ENCODE results near the gene CDC42SE1.

The CDC42SE1 gene

GRCh38 chr1:151072224-151072623 is 12.8 kb upstream of the CDC42SE1 start:
- no peak overlapping the region for H3K4me3 ChIP-seq (ENCODE audit: low read length, poor library complexity, severe bottlenecking)

GRCh38 chr1:151070474-151071276 is 11.3 kb upstream of the CDC42SE1 start, which contains the start of gene GABPB2:
Gene GABPB2, plus strand, starts transcription at chr1:151070761. Its CDS starts 17,429 bp downstream, at chr1:151088190.
- TF ChIP-seq EZH2phosphoT487 (IDR thresholded peaks at IDR 0.05; ENCODE audit: borderline replicate concordance) = no peak
- peak; percentile 77 for TF ChIP-seq CTCF (conservative IDR thresholded peaks at IDR 0.05; ENCODE audit: low read length)
- H3K9me3 ChIP-seq (ENCODE audit: insufficient read depth, low read depth, low read length) = no peaks in the 10 kb centered on the region
- peak within 1 kb of the TSS; percentile 98 for H3K9ac ChIP-seq (ENCODE audit: low read depth, low read length, poor library complexity, severe bottlenecking)
- H3F3A ChIP-seq (ENCODE audit: low read depth) = peaks cover 7% of the 10 kb centered on the region; the same call in 1 of the 2 replicates
- peak within 1 kb of the TSS; percentile 68 for H3K4me2 ChIP-seq (ENCODE audit: low read depth, low read length, poor library complexity, severe bottlenecking)
- no peaks in the 10 kb centered on the region for H3K27me3 ChIP-seq (ENCODE audit: insufficient read depth, low read length, poor library complexity, severe bottlenecking)
- peaks cover 25% of the 10 kb centered on the region for H3K4me1 ChIP-seq (ENCODE audit: insufficient read depth, low read length, poor library complexity, severe bottlenecking)
- peaks cover 49% of the 10 kb centered on the region for H3K79me2 ChIP-seq (ENCODE audit: insufficient read depth, low read length)
- H4K20me1 ChIP-seq (ENCODE audit: insufficient read depth, low read length, poor library complexity, severe bottlenecking) = peaks cover 6% of the 10 kb centered on the region
- H2AFZ ChIP-seq (ENCODE audit: low read length) = peak within 1 kb of the TSS; percentile 88
- no peaks in the 10 kb centered on the region for H3K9me2 ChIP-seq (replicated peaks; ENCODE audit: low read depth, low read length)
- peaks cover 12% of the 10 kb centered on the region for H3K36me3 ChIP-seq (ENCODE audit: insufficient read depth, low read length)
- H3K4me3 ChIP-seq (ENCODE audit: low read length, poor library complexity, severe bottlenecking) = peak within 1 kb of the TSS; percentile 92

More at GRCh38 chr1:151072224-151072623, 12.8 kb upstream of the CDC42SE1 start:
- Histone ChIP-seq H3K4me1 (ENCODE audit: insufficient read depth, low read length, poor library complexity, severe bottlenecking) (peaks cover 23% of the 10 kb centered on the region), H3K9me2 (replicated peaks; ENCODE audit: low read depth, low read length) (no peaks in the 10 kb centered on the region), H3K4me2 (ENCODE audit: low read depth, low read length, poor library complexity, severe bottlenecking) (no peak overlapping the region), H4K20me1 (ENCODE audit: insufficient read depth, low read length, poor library complexity, severe bottlenecking) (peaks cover 4% of the 10 kb centered on the region), H3K79me2 (ENCODE audit: insufficient read depth, low read length) (peaks cover 36% of the 10 kb centered on the region), H3K9me3 (ENCODE audit: insufficient read depth, low read depth, low read length) (no peaks in the 10 kb centered on the region), H3F3A (ENCODE audit: low read depth) (peaks cover 7% of the 10 kb centered on the region; the same call in 1 of the 2 replicates), H3K9ac (ENCODE audit: low read depth, low read length, poor library complexity, severe bottlenecking) (no peak overlapping the region), H3K36me3 (ENCODE audit: insufficient read depth, low read length) (peaks cover 11% of the 10 kb centered on the region), H3K27me3 (ENCODE audit: insufficient read depth, low read length, poor library complexity, severe bottlenecking) (no peaks in the 10 kb centered on the region), H2AFZ (ENCODE audit: low read length) (no peak overlapping the region)
- TF ChIP-seq EZH2phosphoT487 (IDR thresholded peaks at IDR 0.05; ENCODE audit: borderline replicate concordance) = no peak
- no peak for TF ChIP-seq CTCF (conservative IDR thresholded peaks at IDR 0.05; ENCODE audit: low read length)

- peaks cover 7% of the 10 kb centered on the region; the same call in 1 of the 2 replicates for H3F3A ChIP-seq (ENCODE audit: low read depth)
- H3K9ac ChIP-seq (ENCODE audit: low read depth, low read length, poor library complexity, severe bottlenecking) = peak overlapping the region; percentile 98
Observed at GRCh38 chr1:151069103-151069486, 9.7 kb upstream of the CDC42SE1 start.

More at GRCh38 chr1:151069103-151069486, 9.7 kb upstream of the CDC42SE1 start:
- H3K79me2 ChIP-seq (ENCODE audit: insufficient read depth, low read length) = peaks cover 65% of the 10 kb centered on the region
- H3K4me3 ChIP-seq (ENCODE audit: low read length, poor library complexity, severe bottlenecking) = peak overlapping the region; percentile 92
- H3K4me2 ChIP-seq (ENCODE audit: low read depth, low read length, poor library complexity, severe bottlenecking) = peak overlapping the region; percentile 68
- H3K9me2 ChIP-seq (replicated peaks; ENCODE audit: low read depth, low read length) = no peaks in the 10 kb centered on the region
- H3K9me3 ChIP-seq (ENCODE audit: insufficient read depth, low read depth, low read length) = no peaks in the 10 kb centered on the region
- TF ChIP-seq CTCF (conservative IDR thresholded peaks at IDR 0.05; ENCODE audit: low read length) = no peak
- no peak for TF ChIP-seq EZH2phosphoT487 (IDR thresholded peaks at IDR 0.05; ENCODE audit: borderline replicate concordance)
- peaks cover 10% of the 10 kb centered on the region for H4K20me1 ChIP-seq (ENCODE audit: insufficient read depth, low read length, poor library complexity, severe bottlenecking)
- H3K4me1 ChIP-seq (ENCODE audit: insufficient read depth, low read length, poor library complexity, severe bottlenecking) = peaks cover 41% of the 10 kb centered on the region
- peaks cover 12% of the 10 kb centered on the region for H3K36me3 ChIP-seq (ENCODE audit: insufficient read depth, low read length)
- H3K27me3 ChIP-seq (ENCODE audit: insufficient read depth, low read length, poor library complexity, severe bottlenecking) = no peaks in the 10 kb centered on the region
- no peak overlapping the region for H2AFZ ChIP-seq (ENCODE audit: low read length)
